HepG2 (cell line): ENCODE measurements around the gene UBL5. TPM values are rescaled to one million over a fixed set of nuclear protein-coding genes. Genes with fewer than 3 reads are reported as not detected.

Experiments
- ARHGAP35 ChIP-seq: sonication (generic); formaldehyde crosslinking; IDR thresholded peaks from 2 replicates; pipeline ENCODE4 v1.9.0; 2022; ENCODE audit warnings: mild to moderate bottlenecking, inconsistent platforms, moderate library complexity, missing genetic modification reagents, borderline replicate concordance
- ARNT2 ChIP-seq: sonication (generic); formaldehyde crosslinking; IDR thresholded peaks from 2 replicates; pipeline ENCODE4 v1.8.0; 2022; ENCODE audit warnings: mild to moderate bottlenecking, low read depth, missing genetic modification reagents, moderate library complexity
- CCDC6 ChIP-seq: sonication (generic); formaldehyde crosslinking; IDR thresholded peaks from 2 replicates; pipeline ENCODE4 v1.8.1; 2022; ENCODE audit warnings: mild to moderate bottlenecking, missing genetic modification reagents, moderate library complexity
- FOXO1 ChIP-seq: sonication (generic); formaldehyde crosslinking; IDR thresholded peaks from 2 replicates; pipeline ENCODE4 v1.4.0; 2020; ENCODE audit warnings: missing genetic modification reagents
- JARID2 ChIP-seq: sonication (generic); formaldehyde crosslinking; IDR thresholded peaks from 2 replicates; pipeline ENCODE4 v1.8.1; 2023; ENCODE audit warnings: missing genetic modification reagents, inconsistent platforms; ENCODE audit not compliant: insufficient replicate concordance
- KLF12 ChIP-seq: sonication (generic); formaldehyde crosslinking; IDR thresholded peaks from 2 replicates; pipeline ENCODE4 v1.4.0; 2020; ENCODE audit warnings: missing genetic modification reagents, borderline replicate concordance
- PHF21A ChIP-seq: sonication (generic); formaldehyde crosslinking; IDR thresholded peaks from 2 replicates; pipeline ENCODE4 v1.5.0; 2020; ENCODE audit warnings: mild to moderate bottlenecking, missing genetic modification reagents
- ZNF10 ChIP-seq: sonication (generic); formaldehyde crosslinking; IDR thresholded peaks from 2 replicates; pipeline ENCODE4 v1.4.0; 2020; ENCODE audit warnings: mild to moderate bottlenecking, low read depth, missing genetic modification reagents, borderline replicate concordance
- ZNF225 ChIP-seq: sonication (generic); formaldehyde crosslinking; IDR thresholded peaks from 2 replicates; pipeline ENCODE4 v1.4.0; 2020; ENCODE audit warnings: mild to moderate bottlenecking, missing genetic modification reagents
- ZNF232 ChIP-seq: sonication (generic); formaldehyde crosslinking; IDR thresholded peaks from 2 replicates; pipeline ENCODE4 v1.4.0; 2020; ENCODE audit warnings: missing genetic modification reagents, borderline replicate concordance
- ZNF296 ChIP-seq: sonication (generic); formaldehyde crosslinking; conservative IDR thresholded peaks from 2 replicates; pipeline ENCODE4 v1.5.0; 2020; ENCODE audit warnings: mild to moderate bottlenecking, missing genetic modification reagents
- ZNF30 ChIP-seq: sonication (generic); formaldehyde crosslinking; IDR thresholded peaks from 2 replicates; pipeline ENCODE4 v1.5.0; 2020; ENCODE audit warnings: mild to moderate bottlenecking, missing genetic modification reagents
- ZNF33A ChIP-seq: sonication (generic); formaldehyde crosslinking; IDR thresholded peaks from 2 replicates; pipeline ENCODE4 v1.5.1; 2020; ENCODE audit warnings: missing genetic modification reagents, mild to moderate bottlenecking, moderate library complexity, borderline replicate concordance
- ZNF510 ChIP-seq: sonication (generic); formaldehyde crosslinking; IDR thresholded peaks from 2 replicates; pipeline ENCODE4 v1.4.0; 2020; ENCODE audit warnings: low read depth, mild to moderate bottlenecking, missing genetic modification reagents
- ZNF878 ChIP-seq: sonication (generic); formaldehyde crosslinking; IDR thresholded peaks from 2 replicates; pipeline ENCODE4 v1.8.1; 2023; ENCODE audit warnings: mild to moderate bottlenecking, missing genetic modification reagents, moderate library complexity
- polyA plus RNA-seq, 8 experiments: library from polyadenylated mRNA; depleted of rRNA in 3 of 8; stranded (reverse) in 7 of 8; unstranded in 1 of 8; fragments of >200 nt; fragmentation: Illumina TruSeq in 4 of 8; extraction: Trizol in 4 of 8; gene quantifications; 2 replicates each; pipeline versions ENCODE4 v1.2.1 to v1.2.3, GENCODE V29; 2011 to 2016; ENCODE audit warnings: low read depth in 4 of 8, missing spikeins in 1 of 8, mixed read lengths in 1 of 8; ENCODE audit not compliant: insufficient read depth in 1 of 8
- total RNA-seq, 5 experiments: library from RNA; depleted of rRNA; stranded (reverse); fragments of >200 nt; fragmentation: Illumina TruSeq; extraction: Trizol; gene quantifications; 2 replicates each; pipeline ENCODE4 v1.2.3, GENCODE V29; 2016; ENCODE audit warnings: low read depth in 1 of 5
- TF ChIP-seq, protein P1 (sequence below): sonication (generic); formaldehyde crosslinking; IDR thresholded peaks from 2 replicates; pipeline ENCODE4 v1.5.0; 2020; ENCODE audit warnings: missing genetic modification reagents, mild to moderate bottlenecking, borderline replicate concordance
- TF ChIP-seq, protein P2 (sequence below): sonication (generic); formaldehyde crosslinking; IDR thresholded peaks from 2 replicates; pipeline ENCODE4 v1.5.0; 2020; ENCODE audit warnings: missing genetic modification reagents
- TF ChIP-seq, protein P3 (sequence below): sonication (generic); formaldehyde crosslinking; conservative IDR thresholded peaks from 2 replicates; pipeline ENCODE4 v1.4.0; 2020; ENCODE audit warnings: missing genetic modification reagents
- TF ChIP-seq, protein P4 (sequence below): sonication (generic); formaldehyde crosslinking; IDR thresholded peaks from 2 replicates; pipeline ENCODE4 v1.4.0; 2020; ENCODE audit warnings: missing genetic modification reagents
- TF ChIP-seq, protein P5 (sequence below): sonication (generic); formaldehyde crosslinking; IDR thresholded peaks from 2 replicates; pipeline ENCODE4 v1.5.1; 2020; ENCODE audit warnings: missing genetic modification reagents, mild to moderate bottlenecking, borderline replicate concordance
- TF ChIP-seq, protein P6 (sequence below): sonication (generic); formaldehyde crosslinking; conservative IDR thresholded peaks from 2 replicates; pipeline ENCODE4 v1.8.0; 2022; ENCODE audit warnings: mild to moderate bottlenecking, moderate library complexity, missing genetic modification reagents

UBL5 gene
- total and polyA plus RNA-seq, 2 of the 13 experiments (the other 11 are each of a cell fraction or from before 2014, with no cell fraction given): 373 to 487 TPM

DNA sequence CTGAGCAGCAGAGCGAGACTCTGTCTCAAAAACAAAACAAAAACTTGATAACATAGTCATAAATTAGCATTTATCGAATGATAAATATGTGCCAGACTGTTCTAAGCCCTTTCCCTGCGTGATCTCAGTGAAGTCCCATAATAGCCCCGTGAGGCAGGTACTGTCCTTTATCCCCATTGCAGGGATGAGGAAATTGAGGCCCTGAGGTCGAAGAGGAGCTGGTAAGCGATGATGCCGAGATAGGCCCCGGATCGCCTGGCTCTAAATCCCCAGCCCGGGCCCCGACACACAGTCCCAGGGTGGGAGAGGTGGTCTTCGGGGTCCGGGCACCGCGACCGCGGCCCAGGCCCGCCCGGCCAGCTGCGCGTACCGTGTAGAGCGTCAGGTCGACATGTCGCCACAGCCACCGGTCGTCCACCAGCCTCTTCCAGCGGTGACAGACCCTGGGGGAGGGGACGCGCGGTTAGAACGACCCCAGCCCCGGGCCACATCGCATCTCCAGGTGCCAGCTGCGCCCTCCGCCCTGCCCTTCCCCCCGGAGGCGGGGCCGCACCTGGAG, 9.5 kb upstream of the UBL5 start (continued):
- no peak for TF ChIP-seq ZNF225 (CRISPR knock-in tag)
- TF ChIP-seq, protein P1, sequence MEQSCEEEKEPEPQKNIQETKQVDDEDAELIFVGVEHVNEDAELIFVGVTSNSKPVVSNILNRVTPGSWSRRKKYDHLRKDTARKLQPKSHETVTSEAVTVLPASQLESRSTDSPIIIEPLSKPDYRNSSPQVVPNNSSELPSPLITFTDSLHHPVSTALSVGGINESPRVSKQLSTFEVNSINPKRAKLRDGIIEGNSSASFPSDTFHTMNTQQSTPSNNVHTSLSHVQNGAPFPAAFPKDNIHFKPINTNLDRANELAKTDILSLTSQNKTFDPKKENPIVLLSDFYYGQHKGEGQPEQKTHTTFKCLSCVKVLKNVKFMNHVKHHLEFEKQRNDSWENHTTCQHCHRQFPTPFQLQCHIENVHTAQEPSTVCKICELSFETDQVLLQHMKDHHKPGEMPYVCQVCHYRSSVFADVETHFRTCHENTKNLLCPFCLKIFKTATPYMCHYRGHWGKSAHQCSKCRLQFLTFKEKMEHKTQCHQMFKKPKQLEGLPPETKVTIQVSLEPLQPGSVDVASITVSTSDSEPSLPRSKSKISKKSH: no peak
- TF ChIP-seq, protein P2, sequence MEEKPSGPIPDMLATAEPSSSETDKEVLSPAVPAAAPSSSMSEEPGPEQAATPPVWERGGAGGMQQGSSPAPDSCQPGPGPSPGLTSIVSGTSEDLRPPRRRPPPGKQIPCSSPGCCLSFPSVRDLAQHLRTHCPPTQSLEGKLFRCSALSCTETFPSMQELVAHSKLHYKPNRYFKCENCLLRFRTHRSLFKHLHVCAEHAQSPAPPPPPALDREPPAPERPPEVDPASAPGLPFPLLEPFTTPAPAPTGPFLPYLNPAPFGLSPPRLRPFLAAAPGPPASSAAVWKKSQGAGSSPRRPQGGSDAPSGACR: no peak
- TF ChIP-seq ARNT2: no peak
- TF ChIP-seq FOXO1 (CRISPR knock-in tag): no peak
- no peak for TF ChIP-seq KLF12
- no peak for TF ChIP-seq ZNF10 (CRISPR knock-in tag)
- no peak for TF ChIP-seq PHF21A (CRISPR knock-in tag)
- no peak for TF ChIP-seq ZNF878 (CRISPR knock-in tag)
- TF ChIP-seq, protein P3, sequence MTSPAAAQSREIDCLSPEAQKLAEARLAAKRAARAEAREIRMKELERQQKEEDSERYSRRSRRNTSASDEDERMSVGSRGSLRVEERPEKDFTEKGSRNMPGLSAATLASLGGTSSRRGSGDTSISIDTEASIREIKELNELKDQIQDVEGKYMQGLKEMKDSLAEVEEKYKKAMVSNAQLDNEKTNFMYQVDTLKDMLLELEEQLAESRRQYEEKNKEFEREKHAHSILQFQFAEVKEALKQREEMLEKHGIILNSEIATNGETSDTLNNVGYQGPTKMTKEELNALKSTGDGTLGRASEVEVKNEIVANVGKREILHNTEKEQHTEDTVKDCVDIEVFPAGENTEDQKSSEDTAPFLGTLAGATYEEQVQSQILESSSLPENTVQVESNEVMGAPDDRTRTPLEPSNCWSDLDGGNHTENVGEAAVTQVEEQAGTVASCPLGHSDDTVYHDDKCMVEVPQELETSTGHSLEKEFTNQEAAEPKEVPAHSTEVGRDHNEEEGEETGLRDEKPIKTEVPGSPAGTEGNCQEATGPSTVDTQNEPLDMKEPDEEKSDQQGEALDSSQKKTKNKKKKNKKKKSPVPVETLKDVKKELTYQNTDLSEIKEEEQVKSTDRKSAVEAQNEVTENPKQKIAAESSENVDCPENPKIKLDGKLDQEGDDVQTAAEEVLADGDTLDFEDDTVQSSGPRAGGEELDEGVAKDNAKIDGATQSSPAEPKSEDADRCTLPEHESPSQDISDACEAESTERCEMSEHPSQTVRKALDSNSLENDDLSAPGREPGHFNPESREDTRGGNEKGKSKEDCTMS: no peak
- TF ChIP-seq, protein P4, sequence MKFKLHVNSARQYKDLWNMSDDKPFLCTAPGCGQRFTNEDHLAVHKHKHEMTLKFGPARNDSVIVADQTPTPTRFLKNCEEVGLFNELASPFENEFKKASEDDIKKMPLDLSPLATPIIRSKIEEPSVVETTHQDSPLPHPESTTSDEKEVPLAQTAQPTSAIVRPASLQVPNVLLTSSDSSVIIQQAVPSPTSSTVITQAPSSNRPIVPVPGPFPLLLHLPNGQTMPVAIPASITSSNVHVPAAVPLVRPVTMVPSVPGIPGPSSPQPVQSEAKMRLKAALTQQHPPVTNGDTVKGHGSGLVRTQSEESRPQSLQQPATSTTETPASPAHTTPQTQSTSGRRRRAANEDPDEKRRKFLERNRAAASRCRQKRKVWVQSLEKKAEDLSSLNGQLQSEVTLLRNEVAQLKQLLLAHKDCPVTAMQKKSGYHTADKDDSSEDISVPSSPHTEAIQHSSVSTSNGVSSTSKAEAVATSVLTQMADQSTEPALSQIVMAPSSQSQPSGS (CRISPR knock-in tag): no peak
- TF ChIP-seq, protein P5, sequence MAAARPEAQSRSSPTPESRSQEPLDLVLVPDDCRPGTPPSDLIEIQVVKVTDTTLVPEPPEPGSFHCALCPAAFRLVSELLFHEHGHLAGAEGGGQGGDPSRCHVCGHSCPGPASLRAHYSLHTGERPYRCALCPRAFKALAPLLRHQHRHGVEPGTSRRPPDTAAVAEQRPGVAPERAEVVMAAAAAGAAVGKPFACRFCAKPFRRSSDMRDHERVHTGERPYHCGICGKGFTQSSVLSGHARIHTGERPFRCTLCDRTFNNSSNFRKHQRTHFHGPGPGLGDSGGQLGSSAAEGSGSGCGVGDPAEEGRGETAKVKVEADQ (CRISPR knock-in tag): no peak
- no peak for TF ChIP-seq JARID2 (CRISPR knock-in tag)
- 0 out of 2 replicates have a peak, but pooled peaks have one; percentile 46 for TF ChIP-seq ARHGAP35 (CRISPR knock-in tag)
- TF ChIP-seq ZNF33A (CRISPR knock-in tag): no peak
- no peak for TF ChIP-seq ZNF232 (CRISPR knock-in tag)
- TF ChIP-seq ZNF30 (CRISPR knock-in tag): no peak
- no peak for TF ChIP-seq CCDC6 (CRISPR knock-in tag)
- TF ChIP-seq, protein P6, sequence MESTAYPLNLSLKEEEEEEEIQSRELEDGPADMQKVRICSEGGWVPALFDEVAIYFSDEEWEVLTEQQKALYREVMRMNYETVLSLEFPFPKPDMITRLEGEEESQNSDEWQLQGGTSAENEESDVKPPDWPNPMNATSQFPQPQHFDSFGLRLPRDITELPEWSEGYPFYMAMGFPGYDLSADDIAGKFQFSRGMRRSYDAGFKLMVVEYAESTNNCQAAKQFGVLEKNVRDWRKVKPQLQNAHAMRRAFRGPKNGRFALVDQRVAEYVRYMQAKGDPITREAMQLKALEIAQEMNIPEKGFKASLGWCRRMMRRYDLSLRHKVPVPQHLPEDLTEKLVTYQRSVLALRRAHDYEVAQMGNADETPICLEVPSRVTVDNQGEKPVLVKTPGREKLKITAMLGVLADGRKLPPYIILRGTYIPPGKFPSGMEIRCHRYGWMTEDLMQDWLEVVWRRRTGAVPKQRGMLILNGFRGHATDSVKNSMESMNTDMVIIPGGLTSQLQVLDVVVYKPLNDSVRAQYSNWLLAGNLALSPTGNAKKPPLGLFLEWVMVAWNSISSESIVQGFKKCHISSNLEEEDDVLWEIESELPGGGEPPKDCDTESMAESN (CRISPR knock-in tag): no peak
- TF ChIP-seq ZNF296: 0 out of 2 replicates have a peak, but pooled peaks have one; percentile 12
- no peak for TF ChIP-seq ZNF510 (CRISPR knock-in tag)
